Right lobe of liver (tissue), 6 donors: ENCODE results near the gene ERBB4. TPM values are rescaled to one million over a fixed set of nuclear protein-coding genes. Genes with fewer than 3 reads are reported as not detected.

Experiments used
- ATAC-seq, 4 donors: fragments of 200-7000 bp; cut with Tn5 transposase; one replicate each; pipeline ENCODE4 v1.9.1; 2020; ENCODE audit warnings: mild to moderate bottlenecking in 4 of 4, moderate library complexity in 4 of 4
- DNase-seq, 3 donors: peaks; one replicate each; pipeline ENCODE4 v3.0.0-alpha.2; 2020
- H3K27ac ChIP-seq, 3 donors: fragments of 200-600 bp; one replicate each; pipeline ENCODE4 v1.8.0; 2022
- H3K27me3 ChIP-seq, 2 donors: fragments of 200-600 bp; one replicate each; pipeline ENCODE4 v1.8.0; 2022
- H3K36me3 ChIP-seq, 4 donors: fragments of 200-600 bp; sonication (generic) in 1 of 4; one replicate each; pipeline versions ENCODE4 v1.5.1 to v1.8.0; 2017 to 2022; ENCODE audit warnings: control low read depth in 1 of 4
- H3K4me1 ChIP-seq, 4 donors: fragments of 200-600 bp; sonication (generic) in 1 of 4; one replicate each; pipeline versions ENCODE4 v1.5.1 to v1.8.0; 2017 to 2022; ENCODE audit warnings: control low read depth in 1 of 4
- H3K4me3 ChIP-seq, 3 donors: fragments of 200-600 bp; one replicate each; pipeline ENCODE4 v1.8.0; 2022
- H3K9me3 ChIP-seq, 4 donors: fragments of 200-600 bp; sonication (generic) in 1 of 4; one replicate each; pipeline versions ENCODE4 v1.5.1 to v1.8.0; 2017 to 2022; ENCODE audit warnings: control low read depth in 1 of 4
- POLR2A ChIP-seq: fragments of 450-650 bp; IDR thresholded peaks from one replicate; pipeline ENCODE4 v1.6.1; 2017; ENCODE audit warnings: antibody characterized with exemption, mild to moderate bottlenecking
- whole genome bisulfite sequencing: methylation state at CpG from one replicate; pipeline ENCODE4 v1.1.6; 2018; ENCODE audit warnings: low coverage, low lambda C conversion rate; ENCODE audit not compliant: insufficient coverage; ENCODE audit errors: missing lambda C conversion rate; 5-methylcytosine and 5-hydroxymethylcytosine counted together
- intact Hi-C, 2 donors: fragments of 100-400 bp; cut with DNase I; formaldehyde crosslinking; loops; one replicate each; pipeline versions ENCODE4 v1.11.2 to v1.14.1; 2022
- total RNA-seq, 6 experiments: library from RNA; depleted of rRNA in 2 of 6; stranded (reverse); fragments of >200 nt in 2 of 6; fragmentation: NEBNext Ultra II Directional in 3 of 6; extraction: Animal tissue kit (Norgen Biotek cat#: 25700) in 3 of 6; gene quantifications; one replicate each; pipeline versions ENCODE4 v1.1.0 to v1.2.4, GENCODE V29; 2016 to 2023
- TF ChIP-seq, protein P1 (sequence below), 4 donors: fragments of 200-600 bp in 3 of 4; fragments of 450-650 bp in 1 of 4; IDR thresholded peaks; one replicate each; pipeline versions ENCODE4 v1.5.1 to v1.8.0; 2016 to 2022; ENCODE audit warnings: antibody characterized with exemption in 4 of 4, mild to moderate bottlenecking in 2 of 4
- donor health status: DM: no; HTN: yes; CAD: no.
- donor health status: DM: no; HTN: no; CAD: no.
- donor health status: DM: no; HTN: no; CAD: no.
- donor health status: DM: no; HTN: yes; CAD: no.
- donor health status: DM: no; HTN: yes; CAD: no.

The ERBB4 gene
- total RNA-seq, 6 experiments from 2014 or later, result 0.02 to 0.59 (median 0.08) TPM; not detected in 2

GRCh38 chr2:211837706-211838105 is 700.9 kb downstream of the ERBB4 start:
- Histone ChIP-seq H3K36me3 (no peaks in the 10 kb centered on the region), H3K4me3 (no peak overlapping the region), H3K9me3 (no peaks in the 10 kb centered on the region), H3K27ac (no peak overlapping the region), H3K27me3 (no peaks in the 10 kb centered on the region), H3K4me1 (no peaks in the 10 kb centered on the region)
- intact Hi-C loops, result no loop called here
- DNase-seq (no peak), ATAC-seq (no peak)
- TF ChIP-seq POLR2A, result no peak
- TF ChIP-seq, protein P1, sequence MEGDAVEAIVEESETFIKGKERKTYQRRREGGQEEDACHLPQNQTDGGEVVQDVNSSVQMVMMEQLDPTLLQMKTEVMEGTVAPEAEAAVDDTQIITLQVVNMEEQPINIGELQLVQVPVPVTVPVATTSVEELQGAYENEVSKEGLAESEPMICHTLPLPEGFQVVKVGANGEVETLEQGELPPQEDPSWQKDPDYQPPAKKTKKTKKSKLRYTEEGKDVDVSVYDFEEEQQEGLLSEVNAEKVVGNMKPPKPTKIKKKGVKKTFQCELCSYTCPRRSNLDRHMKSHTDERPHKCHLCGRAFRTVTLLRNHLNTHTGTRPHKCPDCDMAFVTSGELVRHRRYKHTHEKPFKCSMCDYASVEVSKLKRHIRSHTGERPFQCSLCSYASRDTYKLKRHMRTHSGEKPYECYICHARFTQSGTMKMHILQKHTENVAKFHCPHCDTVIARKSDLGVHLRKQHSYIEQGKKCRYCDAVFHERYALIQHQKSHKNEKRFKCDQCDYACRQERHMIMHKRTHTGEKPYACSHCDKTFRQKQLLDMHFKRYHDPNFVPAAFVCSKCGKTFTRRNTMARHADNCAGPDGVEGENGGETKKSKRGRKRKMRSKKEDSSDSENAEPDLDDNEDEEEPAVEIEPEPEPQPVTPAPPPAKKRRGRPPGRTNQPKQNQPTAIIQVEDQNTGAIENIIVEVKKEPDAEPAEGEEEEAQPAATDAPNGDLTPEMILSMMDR (IDR thresholded peaks at IDR 0.05), result no peak
- 37% methylated on average over 2 of the region's 2 CpGs for WGBS

GRCh38 chr2:211837206-211837605 is 701.4 kb downstream of the ERBB4 start:
- Histone ChIP-seq H3K9me3 (no peaks in the 10 kb centered on the region), H3K4me3 (no peak overlapping the region), H3K36me3 (no peaks in the 10 kb centered on the region), H3K27me3 (no peaks in the 10 kb centered on the region), H3K4me1 (no peaks in the 10 kb centered on the region), H3K27ac (no peak overlapping the region)
- ATAC-seq (no peak), DNase-seq (no peak)
- 59% methylated on average over 3 of the region's 3 CpGs for WGBS
- TF ChIP-seq, protein P1 (IDR thresholded peaks at IDR 0.05), result no peak
- no peak for TF ChIP-seq POLR2A
- intact Hi-C loops, result no loop called here

- H3K4me1 ChIP-seq, result no peaks in the 10 kb centered on the region
- no peak overlapping the region for H3K27ac ChIP-seq
- no peak overlapping the region for H3K4me3 ChIP-seq
- ATAC-seq (no peak), DNase-seq (no peak)
- 21% methylated on average over 3 of the region's 3 CpGs for WGBS
- H3K9me3 ChIP-seq, result no peaks in the 10 kb centered on the region
- intact Hi-C loops, result no loop called here
- H3K36me3 ChIP-seq, result no peaks in the 10 kb centered on the region
- no peak for TF ChIP-seq POLR2A
- TF ChIP-seq, protein P1 (IDR thresholded peaks at IDR 0.05), result no peak
- no peaks in the 10 kb centered on the region for H3K27me3 ChIP-seq
These were observed 702.2 kb downstream of the ERBB4 start for GRCh38 chr2:211836409-211836808.

DNA sequence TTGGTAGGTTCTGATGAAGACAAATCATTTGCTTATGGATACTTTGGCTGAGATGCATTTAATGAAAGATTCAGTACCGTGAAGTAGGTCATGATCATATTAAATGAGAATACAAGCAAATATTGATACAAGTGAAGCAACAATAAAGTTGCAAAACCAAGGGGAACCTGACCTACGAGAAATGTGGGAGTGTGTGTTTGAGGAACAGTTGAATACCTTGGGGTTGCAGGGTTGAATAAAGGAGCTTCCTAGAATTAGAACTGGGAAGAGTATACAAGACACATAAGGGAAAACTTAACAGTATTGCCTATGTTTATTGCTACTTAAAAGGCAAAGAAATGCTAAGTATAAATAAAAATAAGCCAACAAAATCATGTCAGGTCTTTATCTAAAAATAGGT is 702.9 kb downstream of the ERBB4 start:
- no peak overlapping the region for H3K4me3 ChIP-seq
- H3K4me1 ChIP-seq, result no peaks in the 10 kb centered on the region
- ATAC-seq, result no peak
- 12% methylated on average over 2 of the region's 2 CpGs for WGBS
- intact Hi-C loops, result no loop called here
- TF ChIP-seq POLR2A, result no peak
- TF ChIP-seq, protein P1 (IDR thresholded peaks at IDR 0.05), result no peak
- H3K27me3 ChIP-seq, result no peaks in the 10 kb centered on the region
- DNase-seq, result no peak
- no peak overlapping the region for H3K27ac ChIP-seq
- H3K9me3 ChIP-seq, result no peaks in the 10 kb centered on the region
- H3K36me3 ChIP-seq, result no peaks in the 10 kb centered on the region
